Fibroblast of villous mesenchyme (primary cell): ENCODE results near the gene BRD7. TPM values are rescaled to one million over a fixed set of nuclear protein-coding genes. Genes with fewer than 3 reads are reported as not detected.
A peak's percentile ranks its signal among the peaks of the same experiment; 100 is the strongest.

Source experiments
- DNase-seq: peaks from one replicate; pipeline ENCODE4 v3.0.0-alpha.2; 2010; ENCODE audit warnings: low read depth
- H3K4me3 ChIP-seq: 2 replicates; pipeline ENCODE4 v1.5.1; 2011; ENCODE audit warnings: low read depth, mild to moderate bottlenecking, low read length
- CTCF ChIP-seq: IDR thresholded peaks from 2 replicates; pipeline ENCODE4 v1.5.1; 2012; ENCODE audit warnings: low read depth, mild to moderate bottlenecking, low read length; ENCODE audit not compliant: insufficient read depth
- total RNA-seq: library from RNA; depleted of rRNA; stranded (reverse); fragments of >200 nt; gene quantifications from 2 replicates; pipeline ENCODE4 v1.2.3, GENCODE V29; 2012

The BRD7 gene
- 29.0 and 31.5 TPM in 2 replicates for total RNA-seq

- H3K4me3 ChIP-seq: peak within 1 kb of the TSS; percentile 74
- peak; percentile 60 for DNase-seq
- TF ChIP-seq CTCF: peak; percentile 9
These were observed at the start of gene BRD7 for GRCh38 chr16:50368410-50369132. Gene BRD7 (minus strand): TSS chr16:50368988. CDS start chr16:50368774, 214 bp downstream.

- H3K4me3 ChIP-seq: no peak overlapping the region
- no peak for DNase-seq
- no peak for TF ChIP-seq CTCF
These were observed 47.6 kb upstream of the BRD7 start for GRCh38 chr16:50416388-50416787.

DNA sequence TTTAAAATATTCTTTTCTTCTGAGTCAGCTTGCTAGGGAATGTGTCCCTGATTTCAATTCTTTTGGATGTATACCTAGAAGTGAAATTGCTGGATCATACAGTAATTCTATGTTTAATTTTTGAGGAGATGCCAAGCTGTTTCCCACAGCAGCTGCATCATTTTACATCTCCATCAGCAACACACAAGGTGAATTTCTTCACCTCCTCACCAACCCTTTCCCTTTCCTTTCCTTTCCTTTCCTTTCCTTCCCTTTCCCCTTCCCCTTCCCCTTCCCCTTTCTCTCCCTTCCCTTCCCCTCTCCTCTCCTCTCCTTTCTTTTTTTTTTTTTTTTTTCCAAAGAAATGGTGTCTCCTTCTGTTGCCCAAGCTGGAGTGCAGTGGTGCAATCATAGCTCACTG lies 45.4 kb upstream of the BRD7 start:
- TF ChIP-seq CTCF: no peak
- no peak for DNase-seq
- H3K4me3 ChIP-seq: no peak overlapping the region

DNA sequence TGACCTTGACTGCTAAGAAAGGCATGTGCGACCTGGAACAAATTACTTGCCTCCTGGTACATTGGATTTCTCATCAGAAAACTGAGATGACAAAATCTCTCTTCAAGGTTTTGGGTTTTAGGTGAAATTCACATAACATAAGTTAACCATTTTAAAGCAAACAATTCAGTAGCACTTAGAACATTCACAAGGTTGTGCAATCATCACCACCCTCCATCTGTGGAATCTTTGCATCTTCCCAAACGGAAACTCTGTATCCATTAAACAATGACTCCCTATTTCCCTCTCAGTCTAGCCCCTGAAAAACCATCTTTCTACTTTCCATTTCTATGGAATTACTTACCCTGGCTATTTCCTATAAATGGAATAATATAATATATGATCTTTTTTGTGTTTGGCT lies 42.2 kb upstream of the BRD7 start:
- TF ChIP-seq CTCF: no peak
- H3K4me3 ChIP-seq: no peak overlapping the region
- DNase-seq: no peak

- no peak for TF ChIP-seq CTCF
- DNase-seq: no peak
- H3K4me3 ChIP-seq: no peak overlapping the region
These were observed 39.3 kb upstream of the BRD7 start for GRCh38 chr16:50408001-50408561.

GRCh38 chr16:50407351-50407750 lies 38.6 kb upstream of the BRD7 start:
- no peak overlapping the region for H3K4me3 ChIP-seq
- DNase-seq: no peak
- TF ChIP-seq CTCF: no peak
